OCI-LY3 (cell line): Measurements from ENCODE around the gene OR5H1.
"Not testable (repeated sequence)": the region's sequence is repeated elsewhere in the genome, so short reads cannot be mapped to it uniquely, and the experiment has no call there.

Source experiments
- H2AFZ ChIP-seq: fragments of 200-600, 300-600 bp; shearing (Covaris generic); 2 replicates; pipeline ENCODE4 v1.6.0; 2014; ENCODE audit warnings: antibody characterized with exemption, low read depth, low read length
- H3K27ac ChIP-seq: fragments of 200-600, 300-600 bp; sonication (generic); 2 replicates; pipeline ENCODE4 v1.5.1; 2014; ENCODE audit warnings: mild to moderate bottlenecking, low read length, moderate library complexity, mixed read lengths
- H3K27me3 ChIP-seq: fragments of 200-600, 300-600 bp; sonication (generic); 2 replicates; pipeline ENCODE4 v1.6.1; 2014; ENCODE audit warnings: low read depth, low read length, mixed read lengths
- H3K36me3 ChIP-seq: fragments of 200-600, 300-600 bp; sonication (generic); replicated peaks from 2 replicates; pipeline ENCODE3; 2014; ENCODE audit warnings: low read depth, low read length, mixed read lengths
- H3K4me1 ChIP-seq: fragments of 300-600, 200-600 bp; sonication (generic); 2 replicates; pipeline ENCODE4 v1.6.1; 2014; ENCODE audit warnings: low read length, mixed read lengths
- H3K4me2 ChIP-seq: fragments of 200-600, 300-600 bp; sonication (generic); 2 replicates; pipeline ENCODE4 v1.6.1; 2014; ENCODE audit warnings: low read length, mixed read lengths
- H3K4me3 ChIP-seq: fragments of 300-600, 200-600 bp; sonication (generic); 2 replicates; pipeline ENCODE4 v1.5.1; 2014; ENCODE audit warnings: antibody characterized with exemption, mild to moderate bottlenecking, low read length, moderate library complexity
- H3K79me2 ChIP-seq: fragments of 300-600, 200-600 bp; shearing (Covaris generic); 2 replicates; pipeline ENCODE4 v1.6.1; 2014; ENCODE audit warnings: mild to moderate bottlenecking, low read length, mixed read lengths
- H3K9ac ChIP-seq: fragments of 300-600, 200-600 bp; shearing (Covaris generic); 2 replicates; pipeline ENCODE4 v1.6.0; 2014; ENCODE audit warnings: mild to moderate bottlenecking, low read length, moderate library complexity
- H3K9me3 ChIP-seq: fragments of 200-600, 300-600 bp; shearing (Covaris generic); 2 replicates; pipeline ENCODE4 v1.6.1; 2014; ENCODE audit warnings: low read length, mixed read lengths; ENCODE audit not compliant: insufficient read depth
- H4K20me1 ChIP-seq: fragments of 200-600, 300-600 bp; sonication (generic); 2 replicates; pipeline ENCODE4 v1.6.1; 2016; ENCODE audit warnings: low read length, mixed read lengths; ENCODE audit not compliant: insufficient read depth
- EZH2phosphoT487 ChIP-seq: fragments of 200-600 bp; shearing (Covaris generic); IDR thresholded peaks from 2 replicates; pipeline ENCODE4 v1.6.1; 2018; ENCODE audit warnings: antibody characterized with exemption, mixed run types, low read depth
- TF ChIP-seq, protein P1 (sequence below): fragments of 200-600, 300-600 bp; sonication (generic); IDR thresholded peaks from 2 replicates; pipeline ENCODE4 v1.5.1; 2014; ENCODE audit warnings: antibody characterized with exemption, low read length, low read depth

The OR5H1 gene

DNA sequence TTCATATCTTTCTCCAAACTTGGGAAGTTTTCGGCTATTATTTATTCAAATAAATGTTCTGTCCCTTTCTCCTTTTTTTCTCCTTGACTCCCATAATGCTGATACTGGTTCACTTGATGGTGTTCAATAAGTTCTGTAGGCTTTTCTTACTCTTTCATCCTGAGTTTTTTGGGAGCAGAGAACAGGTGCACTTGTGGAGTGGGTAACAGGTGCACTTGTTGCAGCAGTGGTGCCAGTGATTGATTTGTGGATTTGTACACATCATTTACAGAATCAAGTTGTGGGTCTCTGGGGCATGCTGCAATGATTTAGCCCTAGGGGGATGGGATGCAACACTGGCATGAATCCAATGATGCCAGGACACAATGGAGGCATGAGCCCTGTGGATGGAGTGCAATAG lies 14.8 kb upstream of the OR5H1 start:
- Histone ChIP-seq H3K4me3 (no peak overlapping the region), H2AFZ (no peak overlapping the region), H3K27me3 (no peaks in the 10 kb centered on the region), H4K20me1 (no peaks in the 10 kb centered on the region), H3K36me3 (no peaks in the 10 kb centered on the region), H3K4me2 (no peak overlapping the region), H3K4me1 (peaks cover 9% of the 10 kb centered on the region), H3K79me2 (no peaks in the 10 kb centered on the region), H3K27ac (no peak overlapping the region), H3K9ac (no peak overlapping the region), H3K9me3 (peaks cover 4% of the 10 kb centered on the region; the same call in 1 of the 2 replicates)
- TF ChIP-seq EZH2phosphoT487, result no peak
- TF ChIP-seq, protein P1, sequence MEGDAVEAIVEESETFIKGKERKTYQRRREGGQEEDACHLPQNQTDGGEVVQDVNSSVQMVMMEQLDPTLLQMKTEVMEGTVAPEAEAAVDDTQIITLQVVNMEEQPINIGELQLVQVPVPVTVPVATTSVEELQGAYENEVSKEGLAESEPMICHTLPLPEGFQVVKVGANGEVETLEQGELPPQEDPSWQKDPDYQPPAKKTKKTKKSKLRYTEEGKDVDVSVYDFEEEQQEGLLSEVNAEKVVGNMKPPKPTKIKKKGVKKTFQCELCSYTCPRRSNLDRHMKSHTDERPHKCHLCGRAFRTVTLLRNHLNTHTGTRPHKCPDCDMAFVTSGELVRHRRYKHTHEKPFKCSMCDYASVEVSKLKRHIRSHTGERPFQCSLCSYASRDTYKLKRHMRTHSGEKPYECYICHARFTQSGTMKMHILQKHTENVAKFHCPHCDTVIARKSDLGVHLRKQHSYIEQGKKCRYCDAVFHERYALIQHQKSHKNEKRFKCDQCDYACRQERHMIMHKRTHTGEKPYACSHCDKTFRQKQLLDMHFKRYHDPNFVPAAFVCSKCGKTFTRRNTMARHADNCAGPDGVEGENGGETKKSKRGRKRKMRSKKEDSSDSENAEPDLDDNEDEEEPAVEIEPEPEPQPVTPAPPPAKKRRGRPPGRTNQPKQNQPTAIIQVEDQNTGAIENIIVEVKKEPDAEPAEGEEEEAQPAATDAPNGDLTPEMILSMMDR, result no peak

DNA sequence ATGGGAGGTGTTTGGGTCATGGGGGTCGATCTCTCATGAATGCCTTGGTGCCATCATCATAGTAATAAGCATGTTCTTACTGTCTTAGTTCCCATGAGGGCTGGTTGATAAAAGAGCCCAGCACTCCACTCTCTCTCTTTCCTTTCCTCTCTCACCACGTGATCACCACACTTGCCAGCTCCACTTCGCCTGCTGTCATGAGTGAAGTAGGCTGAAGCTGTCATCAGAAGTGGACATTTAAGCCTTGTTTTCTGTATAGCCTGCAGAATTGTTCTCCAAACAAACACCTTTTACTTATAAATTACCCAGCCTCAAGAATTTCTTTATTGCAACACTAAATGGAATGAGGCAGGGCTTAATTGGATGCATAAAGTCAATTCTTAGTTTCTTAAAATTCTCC lies 6.1 kb downstream of the OR5H1 start:
- Histone ChIP-seq H3K4me2 (peak overlapping the region; percentile 49), H3K36me3 (no peaks in the 10 kb centered on the region)
- TF ChIP-seq, protein P1, result no peak
- TF ChIP-seq EZH2phosphoT487, result no peak

DNA sequence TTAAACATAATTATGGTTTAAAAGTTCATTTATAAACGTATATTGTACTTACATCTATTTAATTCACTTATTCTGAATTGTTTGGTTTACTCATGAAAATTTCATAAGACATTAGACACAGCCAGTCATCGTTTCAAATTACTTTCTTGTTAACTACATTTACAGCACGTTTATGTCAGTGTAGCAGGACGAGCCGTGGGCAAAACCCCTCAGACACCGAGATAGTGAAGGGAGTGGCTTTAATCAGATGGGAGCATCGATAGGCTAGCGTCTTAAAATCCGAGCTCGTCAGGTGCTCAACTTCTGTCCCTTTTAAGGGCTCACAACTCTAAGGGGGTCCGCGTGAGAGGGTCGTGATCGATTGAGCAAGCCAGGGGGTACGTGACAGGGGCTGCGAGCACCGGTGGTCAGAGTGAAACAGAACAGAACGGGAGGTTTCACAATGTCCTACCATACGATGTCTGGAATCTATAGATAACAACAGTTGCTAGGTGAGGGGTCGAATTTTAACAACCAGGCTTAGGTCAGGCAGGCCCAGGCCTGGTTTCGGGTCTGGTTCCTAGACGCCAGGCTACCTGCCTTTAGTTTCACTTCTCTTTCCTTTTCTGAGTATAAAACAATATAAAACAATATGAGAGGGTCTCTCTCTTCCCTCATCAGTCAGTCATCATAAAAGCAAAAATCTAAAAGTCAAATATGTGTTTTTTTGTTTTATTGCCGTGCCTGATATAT lies 7.5 kb downstream of the OR5H1 start:
- not testable (repeated sequence) for H3K4me3 ChIP-seq, H3K79me2 ChIP-seq, H3K4me2 ChIP-seq, H4K20me1 ChIP-seq, H3K27ac ChIP-seq, H3K36me3 ChIP-seq, H3K9me3 ChIP-seq, H3K27me3 ChIP-seq, H3K9ac ChIP-seq, H2AFZ ChIP-seq
- H3K4me1 ChIP-seq, result peaks cover 38% of the 10 kb centered on the region

More for the DNA sequence above, 6.1 kb downstream of the OR5H1 start:
- no peaks in the 10 kb centered on the region for H3K27me3 ChIP-seq
- H3K4me3 ChIP-seq, result peak overlapping the region; percentile 14; the same call in 1 of the 2 replicates
- H3K9me3 ChIP-seq, result no peaks in the 10 kb centered on the region
- no peaks in the 10 kb centered on the region for H4K20me1 ChIP-seq
- H2AFZ ChIP-seq, result no peak overlapping the region
- peak overlapping the region; percentile 62 for H3K27ac ChIP-seq
- peaks cover 38% of the 10 kb centered on the region for H3K4me1 ChIP-seq
- H3K79me2 ChIP-seq, result no peaks in the 10 kb centered on the region
- H3K9ac ChIP-seq, result no peak overlapping the region

DNA sequence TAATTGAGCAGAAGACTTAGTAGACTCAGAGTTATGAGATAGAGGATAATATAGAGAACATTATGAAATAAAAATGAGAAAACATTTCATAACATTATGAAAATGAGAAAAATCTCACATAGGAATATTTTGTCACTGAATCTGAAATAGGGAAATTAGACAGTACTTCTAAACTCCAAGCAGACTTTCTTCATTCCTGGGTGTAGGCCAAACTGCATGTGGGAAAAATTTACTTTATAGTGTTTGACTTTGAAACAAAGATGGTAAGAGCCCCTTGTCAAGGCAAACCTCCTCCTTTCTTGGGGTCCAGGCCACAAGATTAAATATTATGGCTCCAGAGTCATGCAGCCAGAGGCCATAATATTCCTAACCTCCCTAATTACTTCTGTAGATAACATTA lies 10.0 kb downstream of the OR5H1 start:
- Histone ChIP-seq H3K9me3 (no peaks in the 10 kb centered on the region), H2AFZ (no peak overlapping the region), H3K79me2 (no peaks in the 10 kb centered on the region), H3K27me3 (no peaks in the 10 kb centered on the region), H3K36me3 (no peaks in the 10 kb centered on the region), H3K4me1 (peaks cover 26% of the 10 kb centered on the region), H3K4me3 (no peak overlapping the region), H4K20me1 (no peaks in the 10 kb centered on the region), H3K27ac (no peak overlapping the region), H3K4me2 (no peak overlapping the region), H3K9ac (no peak overlapping the region)
- TF ChIP-seq, protein P1, result no peak
- TF ChIP-seq EZH2phosphoT487, result no peak
